GM21526 (cell line): Measurements from ENCODE around the gene CDC42.

Experiments
- ATAC-seq: cut with Tn5 transposase; IDR thresholded peaks from one replicate; pipeline ENCODE4 v1.9.1; 2021; ENCODE audit warnings: moderate library complexity; ENCODE audit not compliant: unreplicated experiment, low FRiP score

The CDC42 gene

GRCh38 chr1:22104865-22105437 is 52.4 kb downstream of the CDC42 start:
- ATAC-seq, result no peak

- no peak for ATAC-seq
These were observed 53.2 kb downstream of the CDC42 start for GRCh38 chr1:22105611-22106207.

DNA sequence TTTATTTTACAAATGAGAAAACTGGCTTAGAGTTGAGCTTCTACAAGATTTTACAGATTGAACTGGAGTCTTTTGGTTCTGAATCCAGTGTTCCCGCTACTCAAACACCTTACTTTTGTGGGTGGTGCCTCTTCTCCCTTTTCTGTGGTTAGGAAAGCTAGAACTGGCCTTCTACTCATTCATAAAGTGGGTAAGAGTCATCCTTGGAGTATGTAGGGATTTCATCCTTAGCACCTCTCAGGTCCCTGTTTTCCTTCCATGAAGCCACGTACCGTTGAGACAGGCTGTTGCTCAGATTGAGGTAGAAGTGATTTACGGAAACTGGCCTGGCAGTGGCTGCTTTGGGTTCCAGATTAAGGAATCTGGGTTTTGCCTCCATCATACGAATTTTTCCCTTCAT is 54.6 kb downstream of the CDC42 start:
- no peak for ATAC-seq

DNA sequence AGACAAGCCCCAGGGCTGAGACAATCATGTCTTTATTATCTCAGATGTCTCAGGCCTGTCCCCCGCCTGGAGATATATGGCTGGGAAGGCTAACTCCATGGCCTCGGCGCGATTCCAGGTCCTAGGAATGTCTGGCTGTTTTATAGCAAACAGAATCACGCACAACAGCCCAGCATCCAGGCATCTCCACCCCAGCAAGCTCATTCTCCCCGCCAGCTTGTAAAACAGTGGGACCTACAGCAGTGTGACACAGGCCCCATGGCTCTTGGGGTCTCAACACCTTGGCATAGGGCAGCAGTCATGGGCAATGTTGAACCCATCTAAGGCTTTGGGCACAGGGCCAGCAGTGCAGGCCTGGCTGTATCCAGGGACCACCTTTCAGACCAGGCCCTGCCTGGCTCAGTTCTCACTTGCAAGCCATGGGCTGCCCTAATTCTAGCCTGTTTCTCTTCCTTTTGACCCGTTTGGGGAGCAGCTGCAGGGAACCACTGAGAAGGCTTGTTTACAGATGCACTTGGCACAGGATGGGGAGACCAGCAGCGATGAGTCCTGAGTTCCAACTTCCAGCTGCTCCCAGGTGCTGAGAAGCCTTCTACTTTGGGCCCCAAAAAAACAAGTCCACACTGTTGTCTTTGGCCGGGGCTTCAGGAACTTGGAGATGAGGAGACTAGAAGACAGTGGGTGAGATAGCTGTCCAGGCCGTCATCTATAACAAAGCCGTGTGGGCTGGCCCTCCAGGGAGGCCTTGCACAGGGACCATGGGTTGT is 56.0 kb downstream of the CDC42 start:
- ATAC-seq, result no peak

DNA sequence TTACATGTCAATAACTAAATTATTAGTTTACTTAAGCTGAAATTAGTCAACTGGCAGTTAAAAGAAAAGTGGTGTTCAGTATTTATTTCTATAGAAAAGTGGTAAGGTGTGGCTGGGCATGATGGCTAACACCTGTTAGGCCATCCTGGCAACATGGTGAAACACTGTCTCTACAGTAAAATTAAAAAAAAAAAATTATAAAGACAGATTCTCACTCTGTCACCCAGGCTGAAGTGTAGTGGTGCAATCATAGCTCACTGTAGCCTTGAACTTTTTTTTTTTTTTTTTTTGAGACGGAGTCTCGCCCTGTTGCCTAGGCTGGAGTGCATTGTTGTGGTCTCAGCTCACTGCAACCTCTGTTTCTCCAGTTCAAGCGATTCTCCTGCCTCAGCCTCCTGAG is 57.5 kb downstream of the CDC42 start:
- no peak for ATAC-seq

GRCh38 chr1:22111115-22111514 is 58.6 kb downstream of the CDC42 start:
- ATAC-seq, result no peak

- no peak for ATAC-seq
These were observed 59.1 kb downstream of the CDC42 start for GRCh38 chr1:22111620-22112019.

- no peak for ATAC-seq
These were observed 60.0 kb downstream of the CDC42 start for GRCh38 chr1:22112554-22112953.

GRCh38 chr1:22114083-22115012 is 61.8 kb downstream of the CDC42 start:
- no peak for ATAC-seq

DNA sequence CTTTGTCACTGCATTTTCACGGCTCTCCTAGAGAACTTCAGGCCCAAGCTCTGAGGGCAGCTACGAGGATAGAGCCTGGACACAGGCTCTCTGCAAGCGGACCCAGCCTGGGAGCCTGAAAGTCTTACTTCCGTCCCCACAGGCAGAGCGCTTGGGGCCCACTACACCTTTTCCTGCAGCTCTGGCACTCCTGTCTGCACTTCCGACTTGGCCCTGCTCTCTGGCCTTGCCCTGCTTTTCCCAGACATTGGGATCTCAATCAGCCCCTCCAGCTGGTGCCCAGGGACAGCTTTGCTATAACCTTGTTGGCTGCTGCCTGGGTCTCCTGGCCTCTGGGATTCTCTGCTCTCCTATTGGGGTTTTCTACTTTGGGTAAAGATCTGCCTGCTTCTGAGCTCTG is 62.8 kb downstream of the CDC42 start:
- no peak for ATAC-seq

DNA sequence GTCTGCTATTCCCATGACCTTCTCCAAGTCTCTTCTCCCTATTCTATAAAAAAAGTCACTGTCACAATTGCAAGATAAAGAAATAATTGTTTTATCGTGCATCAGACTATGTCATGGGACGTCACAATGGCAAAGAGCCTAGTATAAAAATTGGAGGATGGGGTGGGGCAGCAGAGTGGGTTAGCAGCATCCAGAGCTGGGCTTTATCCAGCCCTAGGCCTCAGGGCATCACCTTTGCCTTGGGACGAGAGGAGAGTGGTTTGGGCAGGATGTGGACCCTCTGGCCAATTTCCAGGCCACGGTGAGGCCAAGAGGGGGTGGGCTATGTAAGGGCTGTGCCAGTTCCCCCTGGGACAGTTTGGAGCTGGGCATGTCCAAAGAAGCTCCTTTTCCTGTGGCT is 64.7 kb downstream of the CDC42 start:
- ATAC-seq, result no peak

- no peak for ATAC-seq
These were observed 65.3 kb downstream of the CDC42 start for GRCh38 chr1:22117851-22118250.

GRCh38 chr1:22118291-22118992 is 65.9 kb downstream of the CDC42 start:
- ATAC-seq, result no peak

DNA sequence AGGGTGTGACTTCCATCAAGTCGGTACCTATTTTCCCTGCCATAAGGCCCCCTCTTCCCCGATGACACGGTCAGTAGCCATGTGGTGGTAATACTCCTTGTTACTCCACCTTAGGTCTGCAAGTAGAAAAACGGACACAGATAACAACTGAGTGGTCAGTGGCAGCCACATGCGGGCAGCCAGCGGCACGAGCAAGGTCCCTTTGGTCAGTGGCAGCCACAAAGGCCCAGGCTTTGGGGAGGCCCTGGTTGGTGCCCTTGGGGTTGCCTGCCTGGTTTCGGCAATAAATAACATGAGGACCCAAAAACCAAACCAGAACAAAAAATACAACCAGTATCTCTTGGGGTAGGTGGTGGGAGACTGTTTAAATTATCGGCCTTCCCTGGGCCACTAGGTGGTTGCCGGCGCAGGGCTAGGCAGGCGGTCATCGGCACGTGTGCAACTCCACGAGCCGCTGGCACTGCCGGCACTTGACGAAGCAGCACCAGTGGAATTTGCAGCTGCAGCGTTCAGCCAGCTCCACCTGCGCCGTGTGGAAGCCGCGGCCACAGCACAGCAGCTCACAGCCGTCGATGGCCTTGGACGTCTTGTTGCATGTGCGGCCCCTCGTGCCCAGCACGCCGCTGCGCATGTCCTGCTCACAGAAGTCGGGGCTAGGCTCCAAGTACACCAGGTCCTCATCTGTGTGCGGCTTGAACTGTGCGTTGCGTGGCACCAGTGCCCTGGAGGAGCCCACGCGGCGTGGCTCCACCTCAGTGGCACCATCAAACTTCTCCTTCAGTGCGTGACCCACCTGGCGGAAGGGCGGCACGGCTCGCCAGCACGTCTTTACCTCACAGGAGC is 67.3 kb downstream of the CDC42 start:
- ATAC-seq, result no peak

DNA sequence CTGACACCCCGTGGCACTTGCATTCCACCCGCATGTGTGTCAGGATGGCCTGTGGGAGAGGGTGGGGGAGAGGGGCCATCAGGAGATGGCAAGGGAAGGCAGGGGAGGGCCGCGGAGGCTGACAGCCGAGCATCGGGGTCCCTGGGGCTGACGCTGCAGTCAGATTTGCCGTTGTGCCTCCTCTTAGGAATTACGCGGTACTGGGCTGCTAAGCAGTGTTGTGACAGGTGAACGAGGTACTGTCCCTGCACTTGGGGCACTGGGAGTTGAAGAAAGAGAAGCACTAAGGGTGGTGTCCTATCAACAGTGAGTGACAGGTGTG is 67.9 kb downstream of the CDC42 start:
- no peak for ATAC-seq

- ATAC-seq, result no peak
These were observed 69.0 kb downstream of the CDC42 start for GRCh38 chr1:22121421-22121911.

- ATAC-seq, result no peak
These were observed 70.0 kb downstream of the CDC42 start for GRCh38 chr1:22122273-22123070.

DNA sequence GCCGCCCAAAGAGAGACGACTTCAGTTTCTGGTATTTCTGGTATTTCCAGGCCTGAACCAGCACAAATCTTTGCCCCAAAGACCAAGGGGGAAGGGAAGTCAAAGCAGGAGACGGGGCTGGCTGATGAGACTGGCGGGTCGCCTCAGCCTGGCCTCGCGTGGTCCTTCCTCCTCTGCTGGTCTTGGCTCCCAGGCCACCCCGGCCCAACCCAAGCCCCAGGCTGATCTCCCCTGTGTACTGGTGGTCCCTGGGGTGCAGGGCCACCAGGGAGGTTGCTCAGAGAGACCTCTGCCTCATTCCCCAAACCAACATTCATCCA is 70.5 kb downstream of the CDC42 start:
- ATAC-seq, result no peak

- no peak for ATAC-seq
These were observed 71.4 kb downstream of the CDC42 start for GRCh38 chr1:22123901-22124404.
